SKM-1 (cell line): ENCODE measurements around the gene CEMIP.

Source experiments
- DNase-seq: peaks from one replicate; lab custom pipeline; 2025; ENCODE audit not compliant: unreplicated experiment; lab: John Stamatoyannopoulos, UW

Gene CEMIP

GRCh38 chr15:80846031-80846815 is 67.1 kb downstream of the CEMIP start:
- DNase-seq, result no peak

- no peak for DNase-seq
Observed at GRCh38 chr15:80849308-80849707, 70.1 kb downstream of the CEMIP start.

- no peak for DNase-seq
Observed at GRCh38 chr15:80850941-80851451, 71.8 kb downstream of the CEMIP start.

DNA sequence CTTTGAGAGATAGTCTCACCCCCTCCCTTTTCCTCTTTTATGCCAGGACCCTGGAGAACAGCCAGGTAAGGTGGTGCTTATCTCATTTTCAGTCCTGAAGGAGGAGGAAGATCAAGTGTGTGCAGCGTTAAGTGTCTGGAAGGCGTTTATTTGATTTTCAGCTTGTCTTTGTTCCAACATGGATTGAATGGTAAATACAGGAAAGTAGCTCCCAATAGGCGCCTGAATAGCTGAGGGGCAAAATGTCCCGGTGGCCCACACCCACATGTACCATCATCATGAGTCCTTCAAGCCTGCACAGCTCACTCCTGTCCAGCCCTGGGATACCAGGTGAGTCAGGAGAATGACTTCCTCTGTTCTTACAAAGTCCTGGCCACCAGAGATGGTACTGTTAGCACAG is 73.5 kb downstream of the CEMIP start:
- no peak for DNase-seq

GRCh38 chr15:80854104-80854503 is 74.9 kb downstream of the CEMIP start:
- DNase-seq, result no peak

- DNase-seq, result no peak
Observed at GRCh38 chr15:80855206-80855605, 76.0 kb downstream of the CEMIP start.

DNA sequence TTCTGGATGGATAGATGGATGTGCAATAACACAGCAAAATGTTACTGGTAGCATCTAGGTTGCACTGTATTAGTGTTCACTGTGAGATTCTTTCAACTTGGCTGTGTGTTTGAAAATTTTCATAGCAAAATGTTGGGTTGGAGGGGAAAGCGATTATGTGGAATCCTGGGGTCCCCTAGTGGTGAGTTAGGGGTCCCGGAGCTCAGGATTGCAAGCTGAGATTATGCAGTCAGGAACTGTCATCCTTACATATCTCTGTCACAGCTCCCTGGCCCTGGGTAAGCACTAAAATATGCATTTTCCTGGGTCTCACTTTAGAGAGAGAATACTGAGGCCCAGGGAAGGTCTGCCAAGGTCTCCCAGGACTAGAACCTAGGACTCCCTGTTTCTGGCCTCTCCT is 77.2 kb downstream of the CEMIP start:
- DNase-seq, result no peak

- no peak for DNase-seq
Observed at GRCh38 chr15:80856809-80857377, 77.7 kb downstream of the CEMIP start.

- DNase-seq, result no peak
Observed at GRCh38 chr15:80861731-80862170, 82.6 kb downstream of the CEMIP start.

GRCh38 chr15:80864666-80865065 is 85.5 kb downstream of the CEMIP start:
- no peak for DNase-seq

DNA sequence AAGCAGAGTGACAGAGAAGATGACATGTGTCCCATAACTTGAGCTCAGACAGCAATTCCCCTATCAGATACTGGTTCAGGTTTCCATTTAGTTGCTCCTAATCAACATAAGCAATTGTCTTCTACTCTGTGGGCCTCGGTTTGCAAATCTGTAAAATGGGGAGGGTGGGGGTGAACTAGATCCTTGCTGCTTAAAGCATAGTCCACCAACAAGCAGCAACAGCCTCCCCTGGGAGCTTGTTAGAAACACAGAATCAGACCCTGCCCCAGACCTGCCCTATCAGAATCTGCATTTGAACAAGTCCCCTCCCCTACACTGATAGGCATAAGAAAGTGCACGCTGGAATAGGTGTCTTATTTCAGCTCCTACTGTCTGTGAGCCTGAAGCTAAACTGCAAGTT is 87.8 kb downstream of the CEMIP start:
- DNase-seq, result no peak

DNA sequence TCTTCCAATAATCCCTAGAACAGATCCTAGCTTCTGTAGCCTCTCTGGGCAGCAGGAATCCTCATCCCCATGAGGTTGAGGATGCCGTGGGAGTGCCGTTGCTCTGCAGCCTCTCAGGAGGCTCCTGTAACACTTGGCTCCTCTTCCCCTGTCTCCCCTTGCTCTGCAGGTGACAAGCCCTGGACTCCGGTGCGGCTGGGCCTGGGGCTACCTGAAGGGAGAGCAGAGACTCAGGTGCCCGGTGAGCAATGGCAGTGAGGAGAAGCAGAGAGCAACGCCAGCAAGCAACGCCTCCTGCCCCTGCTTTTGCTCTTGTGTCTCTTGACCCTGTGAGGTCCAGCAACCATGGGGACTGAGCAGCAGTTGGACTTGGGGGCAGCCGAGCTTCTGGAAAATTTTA is 91.2 kb downstream of the CEMIP start:
- no peak for DNase-seq

DNA sequence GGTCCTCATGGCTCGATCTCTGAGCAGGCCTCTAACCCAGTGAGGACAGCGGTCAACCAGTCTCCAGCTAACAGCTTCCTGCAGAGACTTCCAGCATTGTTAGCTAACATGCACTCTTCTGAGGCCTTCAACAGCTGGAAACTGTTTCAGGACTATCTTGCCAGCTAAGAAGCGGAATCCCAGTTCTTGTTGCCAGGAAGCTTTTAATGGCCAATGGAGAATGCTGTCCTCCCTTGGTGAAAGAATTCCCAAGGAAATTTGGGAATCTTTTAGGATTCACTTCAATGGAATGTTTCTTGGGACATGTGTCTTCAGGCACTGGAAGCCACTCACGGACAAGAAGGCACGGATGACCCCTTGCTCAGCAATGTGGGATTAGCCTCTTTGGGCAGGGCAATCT is 91.7 kb downstream of the CEMIP start:
- DNase-seq, result no peak

GRCh38 chr15:80871858-80872257 is 92.7 kb downstream of the CEMIP start:
- DNase-seq, result no peak

- DNase-seq, result no peak
Observed at GRCh38 chr15:80873366-80873952, 94.3 kb downstream of the CEMIP start.

DNA sequence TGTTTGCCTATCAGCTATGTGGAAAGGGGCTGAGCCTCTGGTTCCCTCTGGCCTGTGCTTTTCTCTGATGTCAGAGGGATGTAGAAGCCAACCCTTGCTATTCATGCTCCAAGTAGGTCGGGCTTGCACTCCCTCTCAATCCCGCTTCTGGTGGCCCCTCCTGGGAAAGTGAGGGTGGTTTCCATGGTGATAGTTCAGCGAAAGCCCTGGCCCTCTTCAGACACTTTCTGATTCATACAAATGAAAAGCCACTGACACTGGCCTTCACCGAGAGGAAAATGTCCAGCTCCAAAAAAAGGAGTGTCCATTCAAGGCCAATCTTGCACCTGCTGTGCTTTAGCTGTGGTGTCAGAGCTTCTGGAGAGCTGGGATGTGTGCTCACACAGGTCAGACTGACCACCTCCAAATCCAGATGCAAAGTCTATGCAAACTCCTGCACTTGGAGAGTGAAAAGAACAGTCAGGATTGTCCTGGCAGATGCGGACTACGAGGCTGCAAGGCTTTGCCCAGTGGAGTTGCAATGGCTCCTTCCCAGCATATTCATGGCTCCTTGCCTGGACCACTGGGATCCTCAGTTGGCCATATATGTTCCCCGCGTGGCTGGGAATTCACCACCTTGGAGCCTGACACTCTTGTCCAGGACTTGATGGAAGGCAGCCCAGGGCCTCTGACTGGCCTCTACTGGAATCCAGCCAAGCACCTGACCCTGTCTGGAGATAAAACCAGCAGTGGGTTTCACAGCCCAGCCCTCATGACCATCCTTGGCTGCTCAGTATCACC is 96.6 kb downstream of the CEMIP start:
- no peak for DNase-seq

DNA sequence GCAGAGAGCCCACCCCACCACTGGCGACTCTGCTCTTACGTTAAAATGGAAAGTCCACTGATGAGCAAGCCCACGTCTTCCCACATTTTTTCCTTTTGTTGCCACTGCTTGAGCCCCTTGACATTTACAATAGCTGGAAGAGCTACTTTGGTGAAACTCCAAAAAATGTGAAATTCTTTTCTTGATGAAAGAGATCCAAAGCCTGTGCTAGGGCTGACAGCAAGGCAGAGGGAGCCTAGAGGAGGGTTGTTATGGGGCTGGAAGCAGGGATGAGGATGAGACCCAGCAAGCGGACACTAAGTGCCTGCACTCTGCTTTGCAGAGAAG is 97.1 kb downstream of the CEMIP start:
- no peak for DNase-seq

- DNase-seq, result no peak
Observed at GRCh38 chr15:80878242-80878866, 99.2 kb downstream of the CEMIP start.

DNA sequence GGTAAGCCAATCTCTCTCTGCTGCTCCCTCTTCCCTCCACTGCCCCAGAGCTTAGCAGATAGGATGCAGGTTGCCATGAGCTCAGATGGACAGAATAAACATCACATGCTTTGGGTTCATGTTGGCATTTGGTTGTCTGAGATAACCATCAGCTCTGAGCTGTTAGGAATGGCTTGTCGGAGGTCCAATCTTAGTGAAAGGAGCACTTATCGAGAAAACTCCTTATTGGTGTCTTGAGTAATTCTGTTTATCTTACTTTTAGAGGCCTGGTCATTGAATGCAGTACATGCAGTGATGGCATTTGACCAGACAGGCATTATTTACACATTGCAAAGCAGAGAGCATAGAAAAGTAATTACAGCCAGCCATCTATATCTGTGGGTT is 99.7 kb downstream of the CEMIP start:
- no peak for DNase-seq

DNA sequence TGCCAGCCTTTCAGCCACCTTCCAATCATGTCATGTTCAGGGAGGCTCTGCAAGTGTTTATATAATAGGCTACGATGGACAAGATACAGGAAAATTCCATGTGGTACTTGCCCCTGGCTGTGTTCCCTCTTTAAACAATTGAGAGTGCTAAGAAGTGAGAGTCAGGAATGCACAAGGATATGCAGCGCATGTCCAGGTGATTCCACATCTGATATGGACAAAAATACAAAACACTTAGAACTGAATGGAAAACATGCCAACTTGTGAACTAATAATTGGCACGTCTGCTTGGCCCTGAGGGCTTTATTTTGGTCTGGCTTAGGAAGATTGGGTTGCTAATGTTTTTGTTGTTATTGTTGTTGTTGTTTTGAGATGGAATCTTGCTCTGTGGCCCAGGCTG is 100.9 kb downstream of the CEMIP start:
- no peak for DNase-seq

DNA sequence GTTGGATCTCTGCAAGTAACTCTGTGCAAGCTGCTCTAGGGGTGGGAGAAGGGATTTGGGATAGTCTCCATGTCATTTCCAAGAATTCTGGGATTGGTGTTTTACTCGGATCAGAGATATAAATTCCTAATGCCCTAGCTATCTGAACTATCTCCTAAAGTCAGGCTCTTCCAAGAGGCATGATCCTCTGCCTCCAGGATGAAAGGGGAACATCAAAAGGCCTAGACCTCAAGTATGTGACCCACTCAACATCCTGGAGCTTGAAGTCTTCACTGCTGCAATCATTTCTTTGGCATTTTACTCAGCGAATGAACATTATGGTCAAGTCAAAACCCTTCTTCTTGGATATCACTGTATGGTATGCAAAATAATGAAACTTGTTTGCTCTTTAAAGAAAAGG is 104.5 kb downstream of the CEMIP start:
- DNase-seq, result no peak
